Activated CD4-positive, alpha-beta T cell treated with anti-CD3 and anti-CD28 coated beads, Interleukin-2, amount 50 U/mL, for 24 hours (primary cell): Measurements from ENCODE around the gene VCAN.

ENCODE experiments used
- DNase-seq, 2 donors: peaks; one replicate each; pipeline ENCODE4 v3.0.0-alpha.2; 2020; ENCODE audit warnings: low read depth in 1 of 2, low spot score in 1 of 2

VCAN gene

GRCh38 chr5:83467371-83468035, 4.0 kb upstream of the VCAN start:
- no peak for DNase-seq

- no peak for DNase-seq
These were observed 2.5 kb upstream of the VCAN start for GRCh38 chr5:83469075-83469474.

- DNase-seq: no peak
These were observed 779 bp upstream of the VCAN start for GRCh38 chr5:83470526-83471404.

GRCh38 chr5:83472213-83472507, 616 bp downstream of the VCAN start:
- no peak for DNase-seq

- DNase-seq: no peak
These were observed 1.2 kb downstream of the VCAN start for GRCh38 chr5:83472508-83473345.

DNA sequence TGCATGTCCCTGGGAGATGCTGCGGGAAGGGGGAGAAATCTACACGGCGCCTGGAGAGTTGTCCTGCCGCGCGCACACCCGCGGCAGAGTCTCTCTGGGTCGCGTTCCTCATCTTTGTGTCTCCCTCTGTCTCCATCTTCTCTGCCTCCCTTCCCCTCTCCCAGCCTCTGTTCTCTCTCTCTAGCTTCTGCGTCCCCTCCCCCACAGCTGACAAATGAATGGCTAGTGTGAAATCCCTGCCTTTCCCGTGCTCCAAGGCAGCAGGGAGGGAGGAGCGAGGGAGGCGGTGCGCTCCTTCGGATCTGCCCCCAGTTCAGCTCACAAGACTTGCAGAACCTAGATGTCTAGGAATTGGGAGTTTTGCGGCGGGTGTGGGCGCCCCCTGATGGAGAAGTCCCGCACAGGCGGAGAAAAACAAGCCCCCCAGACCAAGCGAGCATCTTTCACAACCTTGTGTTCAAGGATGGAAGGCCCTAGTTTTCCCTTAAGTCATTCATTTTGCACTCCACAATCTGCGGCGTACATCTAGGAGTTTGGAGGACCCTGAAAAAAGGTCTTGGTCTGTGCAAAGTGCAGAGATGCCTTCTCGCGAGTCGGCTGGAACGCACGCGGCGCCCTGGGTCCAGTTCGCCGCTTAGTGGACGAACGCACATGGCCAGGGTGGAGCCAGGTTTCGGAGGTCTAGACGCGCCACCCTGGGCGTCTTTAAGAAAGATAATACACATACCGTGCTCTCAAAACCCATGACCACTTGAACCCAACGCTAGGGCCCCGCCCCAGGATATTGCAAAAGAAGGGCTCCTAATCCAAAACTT, 2.0 kb downstream of the VCAN start:
- peak in 1 of 2 donors; percentile 35 for DNase-seq

DNA sequence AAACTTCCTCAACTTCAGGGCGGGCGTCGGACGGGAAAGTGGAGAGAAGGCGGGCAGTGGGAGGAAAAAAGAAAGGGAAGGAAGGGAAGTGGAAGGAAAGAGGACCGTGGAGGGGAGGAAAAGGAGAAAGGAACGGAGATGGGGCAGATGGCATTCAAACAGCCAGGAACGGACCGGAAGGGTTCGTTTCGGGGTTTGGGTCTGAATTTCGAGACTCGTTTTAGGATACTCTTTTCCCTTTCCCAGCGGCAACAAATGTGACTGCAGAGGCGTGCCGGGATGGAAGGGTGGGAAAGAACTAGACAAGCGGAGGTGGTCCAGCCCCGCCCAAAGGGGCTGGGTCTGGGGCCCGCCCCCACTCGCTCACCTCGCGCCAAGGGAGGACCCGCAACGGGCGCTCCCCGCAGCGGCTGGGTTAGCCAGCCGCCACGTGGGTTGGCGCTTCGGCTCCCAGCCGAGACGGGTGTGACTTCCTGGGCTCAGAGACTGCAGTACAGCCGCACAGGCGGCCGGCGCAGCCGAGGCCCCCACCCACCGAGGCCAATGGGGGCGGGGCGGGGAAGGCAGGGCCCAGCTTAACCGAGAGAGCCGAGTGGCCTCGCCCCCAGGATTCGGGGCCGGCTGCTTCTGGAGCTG, 2.7 kb downstream of the VCAN start:
- no peak for DNase-seq

DNA sequence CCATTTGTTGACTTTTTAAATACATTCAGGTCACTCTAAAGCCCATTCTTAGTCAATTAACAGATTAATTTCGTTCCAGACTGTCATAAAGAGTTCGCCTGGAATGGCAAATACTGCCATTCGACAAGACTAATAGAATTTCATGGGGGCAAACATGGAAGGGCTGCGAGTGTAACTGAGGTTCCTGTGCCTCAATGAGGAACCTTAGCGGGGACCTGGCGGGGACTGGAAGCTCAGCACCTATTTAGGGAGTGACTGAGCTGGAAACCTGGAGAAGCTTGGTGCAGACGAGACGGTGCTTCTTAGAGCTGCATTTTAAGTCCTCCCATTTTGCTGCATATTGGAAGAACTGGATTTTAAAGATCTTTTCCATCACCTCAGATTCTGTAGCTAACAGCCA, 3.4 kb downstream of the VCAN start:
- no peak for DNase-seq

GRCh38 chr5:83475391-83475863, 3.9 kb downstream of the VCAN start:
- DNase-seq: no peak

DNA sequence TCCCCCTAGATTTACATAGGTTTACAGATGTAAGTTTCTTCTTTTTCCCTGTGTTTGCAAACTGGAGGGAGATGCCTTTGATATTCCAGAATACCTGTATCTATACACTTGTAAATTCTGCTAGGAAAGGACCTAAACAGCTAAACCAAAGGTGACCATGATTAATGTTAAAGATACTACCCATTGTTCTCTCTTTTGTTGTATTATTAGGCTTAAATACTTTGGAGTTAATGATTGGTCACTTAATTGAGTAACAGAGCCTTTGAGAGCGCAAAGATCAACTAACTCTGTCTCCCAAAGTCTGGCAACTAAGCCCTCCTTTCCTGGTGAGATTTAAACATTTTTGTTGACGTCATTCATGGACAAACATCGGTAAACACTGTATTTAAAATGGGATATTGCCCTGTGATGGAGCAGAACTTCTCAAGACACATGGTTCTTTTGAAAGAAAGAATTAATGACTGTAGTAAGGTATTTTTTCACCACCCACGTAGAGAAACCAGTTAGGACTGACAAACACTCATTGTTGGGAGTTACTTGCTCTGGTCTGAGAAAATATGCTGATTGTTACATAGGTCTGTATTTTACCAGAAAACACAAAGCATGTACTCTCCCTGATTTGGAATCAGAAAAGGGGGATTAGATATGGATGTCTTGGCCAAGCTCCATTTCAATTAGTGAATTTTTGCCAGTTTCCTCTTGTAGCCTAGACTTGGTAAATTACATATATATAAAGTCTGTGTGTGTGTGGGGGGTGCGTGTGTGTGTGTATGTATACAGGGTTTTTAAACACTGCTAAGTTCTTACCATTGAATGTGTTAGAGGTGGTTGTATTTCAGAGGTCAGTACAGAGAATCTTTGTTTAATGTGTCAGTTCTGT, 4.6 kb downstream of the VCAN start:
- no peak for DNase-seq

GRCh38 chr5:83482961-83483360, 11.4 kb downstream of the VCAN start:
- no peak for DNase-seq

DNA sequence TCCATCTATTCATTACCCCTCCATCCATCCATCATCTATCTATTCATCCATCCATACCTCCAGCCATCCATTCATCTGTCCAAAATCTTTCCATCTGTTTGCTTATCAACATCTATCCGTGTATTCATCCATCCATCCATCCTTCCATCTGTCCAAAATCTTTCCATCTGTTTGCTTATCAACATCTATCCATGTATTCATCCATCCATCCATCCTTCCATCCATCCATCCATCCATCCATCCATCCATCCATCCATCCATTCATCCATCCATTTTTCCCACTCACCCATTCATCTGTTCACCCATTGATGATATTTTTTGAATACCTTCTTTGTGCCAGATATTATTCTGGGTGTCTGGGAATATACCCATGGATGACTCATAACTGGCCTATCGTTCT, 12.8 kb downstream of the VCAN start:
- DNase-seq: no peak

- no peak for DNase-seq
These were observed 14.3 kb downstream of the VCAN start for GRCh38 chr5:83485842-83486241.

GRCh38 chr5:83487155-83487554, 15.6 kb downstream of the VCAN start:
- no peak for DNase-seq

DNA sequence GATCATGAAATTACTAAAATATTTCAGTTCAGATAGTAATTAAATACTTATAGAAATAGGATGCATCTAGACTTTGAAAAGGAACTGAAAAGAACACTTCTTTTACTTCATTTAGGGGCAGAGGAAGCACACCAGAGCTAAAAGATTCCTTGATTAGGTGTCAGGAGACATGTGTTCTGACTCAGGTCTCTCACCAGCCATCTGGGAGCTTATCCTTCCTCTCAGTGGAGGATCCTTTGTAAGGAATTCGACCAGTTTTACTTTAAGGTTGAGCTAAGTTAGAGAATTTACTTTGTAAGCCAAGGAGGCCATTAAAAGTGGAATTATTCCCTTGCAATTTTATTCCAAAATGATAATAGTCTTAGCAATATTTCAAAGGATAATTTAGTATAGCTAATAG, 16.7 kb downstream of the VCAN start:
- DNase-seq: no peak

GRCh38 chr5:83488821-83489220, 17.3 kb downstream of the VCAN start:
- DNase-seq: no peak

- DNase-seq: no peak
These were observed 18.7 kb downstream of the VCAN start for GRCh38 chr5:83490203-83490602.

- DNase-seq: no peak
These were observed 20.8 kb downstream of the VCAN start for GRCh38 chr5:83492331-83492730.

- DNase-seq: no peak
These were observed 22.1 kb downstream of the VCAN start for GRCh38 chr5:83493644-83494043.
